OCI-LY1 (cell line): Measurements from ENCODE around the gene CAPN14.

ENCODE experiments used
- H2AFZ ChIP-seq: fragments of 200-600 bp; sonication (generic), shearing (Covaris generic); 2 replicates; pipeline ENCODE4 v1.6.0; 2014; ENCODE audit warnings: antibody characterized with exemption, mild to moderate bottlenecking, low read length
- H3F3A ChIP-seq: fragments of 200-600 bp; sonication (generic), shearing (Covaris generic); 2 replicates; pipeline ENCODE4 v1.6.0; 2014; ENCODE audit warnings: mild to moderate bottlenecking, antibody characterized with exemption, low read length, moderate library complexity; ENCODE audit not compliant: insufficient read depth
- H3K27ac ChIP-seq: fragments of 200-600 bp; sonication (generic); 2 replicates; pipeline ENCODE4 v1.5.1; 2014; ENCODE audit warnings: low read length, mixed run types, mild to moderate bottlenecking, low read depth; ENCODE audit not compliant: poor library complexity, severe bottlenecking
- H3K27me3 ChIP-seq: fragments of 200-600 bp; sonication (generic); 2 replicates; pipeline ENCODE4 v1.6.0; 2014; ENCODE audit warnings: antibody characterized with exemption, mild to moderate bottlenecking, low read length, moderate library complexity; ENCODE audit not compliant: insufficient read depth
- H3K36me3 ChIP-seq: fragments of 200-600 bp; sonication (generic); 2 replicates; pipeline ENCODE4 v1.6.1; 2014; ENCODE audit warnings: mild to moderate bottlenecking, antibody characterized with exemption, low read length, moderate library complexity, mixed read lengths; ENCODE audit not compliant: insufficient read depth
- H3K4me1 ChIP-seq: fragments of 200-600 bp; sonication (generic); 2 replicates; pipeline ENCODE4 v1.5.1; 2014; ENCODE audit warnings: mild to moderate bottlenecking, low read length, moderate library complexity; ENCODE audit not compliant: insufficient read depth, severe bottlenecking
- H3K4me2 ChIP-seq: fragments of 200-600 bp; sonication (generic), shearing (Covaris generic); 2 replicates; pipeline ENCODE4 v1.6.1; 2014; ENCODE audit warnings: low read length
- H3K4me3 ChIP-seq: fragments of 200-600 bp; sonication (generic); 2 replicates; pipeline ENCODE4 v1.5.1; 2014; ENCODE audit warnings: low read length, low read depth, mild to moderate bottlenecking, mixed read lengths; ENCODE audit not compliant: poor library complexity, severe bottlenecking
- H3K79me2 ChIP-seq: fragments of 200-600 bp; shearing (Covaris generic); 2 replicates; pipeline ENCODE4 v1.6.1; 2016; ENCODE audit warnings: mixed run types, low read length, mixed read lengths; ENCODE audit not compliant: insufficient read depth
- H3K9ac ChIP-seq: fragments of 200-600 bp; sonication (generic), shearing (Covaris generic); 2 replicates; pipeline ENCODE4 v1.6.1; 2014; ENCODE audit warnings: mild to moderate bottlenecking, low read length, mixed read lengths
- H3K9me2 ChIP-seq: fragments of 200-600 bp; sonication (generic), shearing (Covaris generic); 2 replicates; pipeline ENCODE4 v1.6.1; 2014; ENCODE audit warnings: low read depth, mild to moderate bottlenecking, low read length, mixed read lengths
- H3K9me3 ChIP-seq: fragments of 200-600 bp; shearing (Covaris generic); 2 replicates; pipeline ENCODE4 v1.6.1; 2014; ENCODE audit warnings: low read length, mixed read lengths
- H4K20me1 ChIP-seq: fragments of 200-600 bp; sonication (generic), shearing (Covaris generic); 2 replicates; pipeline ENCODE4 v1.6.0; 2016; ENCODE audit warnings: mild to moderate bottlenecking, low read length; ENCODE audit not compliant: insufficient read depth
- CTCF ChIP-seq: fragments of 200-600 bp; sonication (generic), shearing (Covaris generic); IDR thresholded peaks from 2 replicates; pipeline ENCODE4 v1.5.1; 2017; ENCODE audit warnings: mild to moderate bottlenecking, antibody characterized with exemption, low read length, moderate library complexity, mixed read lengths
- EZH2 ChIP-seq: fragments of 200-600 bp; sonication (generic), shearing (Covaris generic); IDR thresholded peaks from 2 replicates; pipeline ENCODE4 v1.8.0; 2017; ENCODE audit warnings: borderline replicate concordance, mixed run types, mild to moderate bottlenecking, antibody characterized with exemption, low read length, moderate library complexity, mixed read lengths

The CAPN14 gene

GRCh38 chr2:31208240-31208639 is 9.1 kb downstream of the CAPN14 start:
- H2AFZ ChIP-seq, result no peak overlapping the region
- H3K79me2 ChIP-seq, result no peaks in the 10 kb centered on the region
- H3K9ac ChIP-seq, result no peak overlapping the region
- H3K27me3 ChIP-seq, result no peaks in the 10 kb centered on the region
- H4K20me1 ChIP-seq, result no peaks in the 10 kb centered on the region
- H3F3A ChIP-seq, result no peaks in the 10 kb centered on the region
- no peaks in the 10 kb centered on the region for H3K4me1 ChIP-seq
- no peaks in the 10 kb centered on the region for H3K36me3 ChIP-seq
- H3K9me3 ChIP-seq, result no peaks in the 10 kb centered on the region
- no peaks in the 10 kb centered on the region for H3K9me2 ChIP-seq
- TF ChIP-seq CTCF (no peak), EZH2 (no peak)
- no peak overlapping the region for H3K27ac ChIP-seq
- H3K4me3 ChIP-seq, result no peak overlapping the region
- H3K4me2 ChIP-seq, result no peak overlapping the region

DNA sequence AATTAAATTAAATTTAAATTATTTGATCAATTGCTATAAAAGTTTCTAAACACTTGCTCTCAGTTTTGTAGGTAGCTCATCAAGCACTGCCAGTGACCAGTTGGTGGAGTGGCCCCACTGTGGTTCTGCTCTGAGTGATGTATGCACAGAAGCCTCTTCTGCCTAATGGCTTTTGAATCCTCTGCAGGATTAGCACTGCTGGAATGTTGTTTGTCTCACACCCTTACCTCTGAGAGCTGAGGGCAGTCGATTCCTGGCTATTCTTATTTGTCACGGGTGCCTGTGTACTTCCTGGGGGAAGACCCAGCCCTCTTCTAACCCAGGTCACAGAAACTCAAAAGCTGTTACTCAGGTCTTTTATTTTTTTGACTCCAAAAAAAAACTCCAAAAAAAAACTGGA is 9.5 kb downstream of the CAPN14 start:
- H2AFZ ChIP-seq, result no peak overlapping the region

DNA sequence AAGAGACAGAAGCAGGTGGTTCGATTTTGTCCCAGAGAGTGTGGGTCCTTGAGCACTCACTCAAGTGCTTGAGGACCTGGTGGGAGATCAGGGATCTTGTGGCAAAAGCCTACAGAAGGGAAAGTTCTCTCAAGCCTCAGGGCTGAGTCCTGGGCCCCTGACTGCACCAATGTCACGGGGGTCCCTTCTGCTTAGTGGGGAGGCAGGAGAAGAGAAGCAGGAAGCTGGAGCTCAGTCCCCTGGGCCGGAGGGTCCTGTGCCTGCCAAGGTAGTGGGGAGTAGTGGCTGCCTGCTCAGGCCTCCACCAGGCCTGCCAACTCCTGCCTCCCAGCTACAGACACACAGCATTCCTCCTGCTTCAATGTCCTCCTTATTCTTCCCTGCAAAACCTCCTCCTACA is 11.7 kb downstream of the CAPN14 start:
- no peaks in the 10 kb centered on the region for H3K9me3 ChIP-seq
- H3K4me3 ChIP-seq, result no peak overlapping the region
- H2AFZ ChIP-seq, result no peak overlapping the region

More for the DNA sequence above, 9.5 kb downstream of the CAPN14 start:
- Histone ChIP-seq H3K79me2 (no peaks in the 10 kb centered on the region), H3F3A (no peaks in the 10 kb centered on the region), H3K4me3 (no peak overlapping the region), H3K9me2 (no peaks in the 10 kb centered on the region), H3K27ac (no peak overlapping the region), H3K36me3 (no peaks in the 10 kb centered on the region), H3K4me2 (no peak overlapping the region), H3K27me3 (no peaks in the 10 kb centered on the region), H3K9ac (no peak overlapping the region), H4K20me1 (no peaks in the 10 kb centered on the region), H3K9me3 (no peaks in the 10 kb centered on the region), H3K4me1 (no peaks in the 10 kb centered on the region)
- TF ChIP-seq EZH2, result no peak
- no peak for TF ChIP-seq CTCF

More for the DNA sequence above, 11.7 kb downstream of the CAPN14 start:
- Histone ChIP-seq H3K79me2 (no peaks in the 10 kb centered on the region), H3K27me3 (no peaks in the 10 kb centered on the region), H3K4me1 (no peaks in the 10 kb centered on the region), H3K9ac (no peak overlapping the region), H3K9me2 (no peaks in the 10 kb centered on the region), H3K36me3 (no peaks in the 10 kb centered on the region), H3F3A (no peaks in the 10 kb centered on the region), H3K27ac (no peak overlapping the region), H4K20me1 (no peaks in the 10 kb centered on the region), H3K4me2 (no peak overlapping the region)
- no peak for TF ChIP-seq CTCF
